ENCODE measurements around the gene FAM187B.

- TF ChIP-seq CTCF (conservative IDR thresholded peaks at IDR 0.05; ENCODE audit: low read depth, low read length) = no peak
- TF ChIP-seq EZH2 (IDR thresholded peaks at IDR 0.05; ENCODE audit: borderline replicate concordance, low read depth, low read length, poor library complexity, severe bottlenecking) = peak; percentile 12
Observed at GRCh38 chr19:35249146-35249847, 20.8 kb upstream of the FAM187B start.

All from A673 (cell line).